Keratinocyte (primary cell): ENCODE measurements around the gene SEPHS1. TPM values are rescaled to one million over a fixed set of nuclear protein-coding genes. Genes with fewer than 3 reads are reported as not detected.

ENCODE experiments used
- DNase-seq: peaks from one replicate; pipeline ENCODE4 v3.0.0-alpha.2; 2011; ENCODE audit warnings: low read depth, missing footprints, low spot score
- FAIRE-seq: peaks from 2 replicates; lab custom pipeline; 2011; peaks lifted over from hg19 to GRCh38; lab: Jason Lieb, UNC
- H2AFZ ChIP-seq: 2 replicates; pipeline ENCODE4 v1.6.0; 2012; ENCODE audit warnings: low read length, control low read depth, inconsistent platforms; ENCODE audit not compliant: control insufficient read depth
- H3K27ac ChIP-seq: 2 replicates; pipeline ENCODE4 v1.5.1; 2011; ENCODE audit warnings: low read length; ENCODE audit not compliant: control insufficient read depth, insufficient read depth
- H3K27me3 ChIP-seq: 3 replicates; pipeline ENCODE4 v1.6.0; 2011; ENCODE audit warnings: low read length; ENCODE audit not compliant: control insufficient read depth, insufficient read depth; ENCODE audit errors: extremely low read depth
- H3K36me3 ChIP-seq, 2 experiments: 2 replicates in 1 of 2; 3 replicates in 1 of 2; pipeline ENCODE4 v1.5.1; 2011; ENCODE audit warnings: low read length in 2 of 2, mild to moderate bottlenecking in 1 of 2; ENCODE audit not compliant: control insufficient read depth in 2 of 2, insufficient read depth in 2 of 2; ENCODE audit errors: extremely low read depth in 1 of 2
- H3K4me1 ChIP-seq: 3 replicates; pipeline ENCODE4 v1.5.1; 2011; ENCODE audit warnings: low read length; ENCODE audit not compliant: control insufficient read depth, insufficient read depth; ENCODE audit errors: extremely low read depth
- H3K4me2 ChIP-seq: 3 replicates; pipeline ENCODE4 v1.6.0; 2011; ENCODE audit warnings: low read depth, low read length; ENCODE audit not compliant: control insufficient read depth, insufficient read depth; ENCODE audit errors: extremely low read depth
- H3K4me3 ChIP-seq, 3 experiments: fragments of 200-600 bp in 1 of 3; sonication (generic) in 1 of 3; 2 replicates in 2 of 3; 3 replicates in 1 of 3; pipeline ENCODE4 v1.5.1; 2011 to 2016; ENCODE audit warnings: low read length in 3 of 3, mild to moderate bottlenecking in 3 of 3, control low read depth in 2 of 3, inconsistent platforms in 1 of 3, low read depth in 1 of 3, mixed read lengths in 1 of 3, mixed run types in 1 of 3, moderate library complexity in 1 of 3; ENCODE audit not compliant: control insufficient read depth in 2 of 3, insufficient read depth in 2 of 3; ENCODE audit errors: extremely low read depth in 1 of 3
- H3K79me2 ChIP-seq: 2 replicates; pipeline ENCODE4 v1.6.0; 2012; ENCODE audit warnings: low read length; ENCODE audit not compliant: control insufficient read depth, insufficient read depth
- H3K9ac ChIP-seq: 3 replicates; pipeline ENCODE4 v1.6.0; 2011; ENCODE audit warnings: low read length; ENCODE audit not compliant: control insufficient read depth, insufficient read depth; ENCODE audit errors: extremely low read depth
- H3K9me1 ChIP-seq: 3 replicates; pipeline ENCODE4 v1.6.0; 2011; ENCODE audit warnings: low read length; ENCODE audit not compliant: control insufficient read depth, insufficient read depth; ENCODE audit errors: extremely low read depth
- H3K9me3 ChIP-seq: 2 replicates; pipeline ENCODE4 v1.5.1; 2012; ENCODE audit warnings: low read depth, low read length; ENCODE audit not compliant: control insufficient read depth
- H4K20me1 ChIP-seq: 3 replicates; pipeline ENCODE4 v1.6.0; 2011; ENCODE audit warnings: low read length; ENCODE audit not compliant: control insufficient read depth, insufficient read depth; ENCODE audit errors: extremely low read depth
- EZH2 ChIP-seq: IDR thresholded peaks from one replicate; pipeline ENCODE4 v1.6.1; 2012; ENCODE audit warnings: inconsistent platforms, mild to moderate bottlenecking, low read length, moderate library complexity
- dilution Hi-C: fragments of 300-500 bp; cut with MboI; formaldehyde crosslinking; loops from one replicate; pipeline ENCODE4 v1.7.0; 2020; ENCODE audit warnings: low sequenced_read_pairs; ENCODE audit not compliant: extremely low pct_ligation_motif_present
- polyA plus RNA-seq, 5 experiments: library from polyadenylated mRNA; depleted of rRNA in 3 of 5; stranded (reverse) in 3 of 5; stranded (forward) in 1 of 5; unstranded in 1 of 5; fragments of >200 nt; gene quantifications; 1 replicate in 1 of 5; 2 replicates in 3 of 5; 3 replicates in 1 of 5; pipeline versions ENCODE4 v1.2.1 to v1.2.3, GENCODE V29; 2011 to 2012; ENCODE audit warnings: missing spikeins in 2 of 5, low read depth in 1 of 5, low replicate concordance in 1 of 5
- TF ChIP-seq, protein P1 (sequence below), 3 experiments: IDR thresholded peaks in 1 of 3; conservative IDR thresholded peaks in 1 of 3; optimal IDR thresholded peaks in 1 of 3; 2 replicates in 2 of 3; 3 replicates in 1 of 3; pipeline versions ENCODE3 to v1.5.1; 2011; ENCODE audit warnings: low read length in 3 of 3, mild to moderate bottlenecking in 3 of 3, moderate library complexity in 2 of 3, control low read depth in 1 of 3, inconsistent platforms in 1 of 3; ENCODE audit not compliant: insufficient read depth in 2 of 3; ENCODE audit errors: extremely low read depth in 1 of 3

Gene SEPHS1
- polyA plus RNA-seq, 1 donor (not counting 4 experiments of a cell fraction or from before 2014, with no cell fraction given), result 65.4 TPM

GRCh38 chr10:13396369-13396768, 48.3 kb upstream of the SEPHS1 start:
- H4K20me1 ChIP-seq, result no peaks in the 10 kb centered on the region
- H3K4me2 ChIP-seq, result no peak overlapping the region
- H2AFZ ChIP-seq, result no peak overlapping the region
- H3K27ac ChIP-seq, result no peak overlapping the region
- no peak for DNase-seq
- no peaks in the 10 kb centered on the region for H3K9me3 ChIP-seq
- no peak overlapping the region for H3K9ac ChIP-seq
- no peaks in the 10 kb centered on the region for H3K9me1 ChIP-seq
- H3K36me3 ChIP-seq, result no peaks in the 10 kb centered on the region
- no peak for TF ChIP-seq EZH2
- TF ChIP-seq, protein P1, sequence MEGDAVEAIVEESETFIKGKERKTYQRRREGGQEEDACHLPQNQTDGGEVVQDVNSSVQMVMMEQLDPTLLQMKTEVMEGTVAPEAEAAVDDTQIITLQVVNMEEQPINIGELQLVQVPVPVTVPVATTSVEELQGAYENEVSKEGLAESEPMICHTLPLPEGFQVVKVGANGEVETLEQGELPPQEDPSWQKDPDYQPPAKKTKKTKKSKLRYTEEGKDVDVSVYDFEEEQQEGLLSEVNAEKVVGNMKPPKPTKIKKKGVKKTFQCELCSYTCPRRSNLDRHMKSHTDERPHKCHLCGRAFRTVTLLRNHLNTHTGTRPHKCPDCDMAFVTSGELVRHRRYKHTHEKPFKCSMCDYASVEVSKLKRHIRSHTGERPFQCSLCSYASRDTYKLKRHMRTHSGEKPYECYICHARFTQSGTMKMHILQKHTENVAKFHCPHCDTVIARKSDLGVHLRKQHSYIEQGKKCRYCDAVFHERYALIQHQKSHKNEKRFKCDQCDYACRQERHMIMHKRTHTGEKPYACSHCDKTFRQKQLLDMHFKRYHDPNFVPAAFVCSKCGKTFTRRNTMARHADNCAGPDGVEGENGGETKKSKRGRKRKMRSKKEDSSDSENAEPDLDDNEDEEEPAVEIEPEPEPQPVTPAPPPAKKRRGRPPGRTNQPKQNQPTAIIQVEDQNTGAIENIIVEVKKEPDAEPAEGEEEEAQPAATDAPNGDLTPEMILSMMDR (optimal IDR thresholded peaks at IDR 0.05 in 1 of 3, IDR thresholded peaks at IDR 0.05 in 1 of 3, conservative IDR thresholded peaks at IDR 0.05 in 1 of 3; ENCODE audit: extremely low read depth in 1 of 3, insufficient read depth in 2 of 3, low read length in 3 of 3), result no peak
- dilution Hi-C loops, result no loop called here
- no peaks in the 10 kb centered on the region for H3K79me2 ChIP-seq
- no peak overlapping the region for H3K4me3 ChIP-seq
- H3K27me3 ChIP-seq, result no peaks in the 10 kb centered on the region
- H3K4me1 ChIP-seq, result no peaks in the 10 kb centered on the region
- no peak for FAIRE-seq

DNA sequence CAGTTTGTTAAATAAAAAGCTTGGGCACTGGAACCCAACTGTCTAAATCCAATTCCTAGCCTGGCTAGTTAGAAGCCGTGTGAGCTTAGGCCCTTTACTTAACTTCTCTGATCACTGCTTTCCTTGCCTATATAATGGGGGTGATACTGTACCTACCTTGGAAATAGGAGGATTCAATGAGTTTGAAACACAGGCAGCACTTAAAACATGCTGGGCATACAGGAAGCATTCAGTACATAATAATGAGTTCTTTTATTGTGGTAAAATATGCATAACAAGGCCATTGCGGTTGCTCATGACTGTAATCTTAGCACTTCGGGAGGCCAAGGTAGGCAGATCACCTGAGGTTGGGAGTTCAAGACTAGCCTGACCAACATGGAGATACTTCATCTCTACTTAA, 47.4 kb upstream of the SEPHS1 start:
- no peak overlapping the region for H3K27ac ChIP-seq
- H3K36me3 ChIP-seq, result no peaks in the 10 kb centered on the region
- no peak overlapping the region for H3K4me3 ChIP-seq
- H3K27me3 ChIP-seq, result no peaks in the 10 kb centered on the region
- H3K9me1 ChIP-seq, result no peaks in the 10 kb centered on the region
- no peak overlapping the region for H3K9ac ChIP-seq
- H3K79me2 ChIP-seq, result no peaks in the 10 kb centered on the region
- no peak for DNase-seq
- H4K20me1 ChIP-seq, result no peaks in the 10 kb centered on the region
- H3K4me2 ChIP-seq, result no peak overlapping the region
- TF ChIP-seq EZH2, result no peak
- TF ChIP-seq, protein P1 (optimal IDR thresholded peaks at IDR 0.05 in 1 of 3, IDR thresholded peaks at IDR 0.05 in 1 of 3, conservative IDR thresholded peaks at IDR 0.05 in 1 of 3; ENCODE audit: extremely low read depth in 1 of 3, insufficient read depth in 2 of 3, low read length in 3 of 3), result no peak
- FAIRE-seq, result no peak
- dilution Hi-C loops, result no loop called here
- H3K9me3 ChIP-seq, result no peaks in the 10 kb centered on the region
- H2AFZ ChIP-seq, result no peak overlapping the region
- H3K4me1 ChIP-seq, result no peaks in the 10 kb centered on the region
